Measurements from ENCODE around the gene PTPRN2.

PTPRN2 gene

GRCh38 chr7:158316466-158317031 is 271.1 kb downstream of the PTPRN2 start:
- Histone ChIP-seq H3K4me3 (no peak overlapping the region), H3K27ac (no peak overlapping the region)
- no peak for DNase-seq (ENCODE audit: low spot score)
- TF ChIP-seq, protein P1, sequence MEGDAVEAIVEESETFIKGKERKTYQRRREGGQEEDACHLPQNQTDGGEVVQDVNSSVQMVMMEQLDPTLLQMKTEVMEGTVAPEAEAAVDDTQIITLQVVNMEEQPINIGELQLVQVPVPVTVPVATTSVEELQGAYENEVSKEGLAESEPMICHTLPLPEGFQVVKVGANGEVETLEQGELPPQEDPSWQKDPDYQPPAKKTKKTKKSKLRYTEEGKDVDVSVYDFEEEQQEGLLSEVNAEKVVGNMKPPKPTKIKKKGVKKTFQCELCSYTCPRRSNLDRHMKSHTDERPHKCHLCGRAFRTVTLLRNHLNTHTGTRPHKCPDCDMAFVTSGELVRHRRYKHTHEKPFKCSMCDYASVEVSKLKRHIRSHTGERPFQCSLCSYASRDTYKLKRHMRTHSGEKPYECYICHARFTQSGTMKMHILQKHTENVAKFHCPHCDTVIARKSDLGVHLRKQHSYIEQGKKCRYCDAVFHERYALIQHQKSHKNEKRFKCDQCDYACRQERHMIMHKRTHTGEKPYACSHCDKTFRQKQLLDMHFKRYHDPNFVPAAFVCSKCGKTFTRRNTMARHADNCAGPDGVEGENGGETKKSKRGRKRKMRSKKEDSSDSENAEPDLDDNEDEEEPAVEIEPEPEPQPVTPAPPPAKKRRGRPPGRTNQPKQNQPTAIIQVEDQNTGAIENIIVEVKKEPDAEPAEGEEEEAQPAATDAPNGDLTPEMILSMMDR (IDR thresholded peaks at IDR 0.05), result no peak

DNA sequence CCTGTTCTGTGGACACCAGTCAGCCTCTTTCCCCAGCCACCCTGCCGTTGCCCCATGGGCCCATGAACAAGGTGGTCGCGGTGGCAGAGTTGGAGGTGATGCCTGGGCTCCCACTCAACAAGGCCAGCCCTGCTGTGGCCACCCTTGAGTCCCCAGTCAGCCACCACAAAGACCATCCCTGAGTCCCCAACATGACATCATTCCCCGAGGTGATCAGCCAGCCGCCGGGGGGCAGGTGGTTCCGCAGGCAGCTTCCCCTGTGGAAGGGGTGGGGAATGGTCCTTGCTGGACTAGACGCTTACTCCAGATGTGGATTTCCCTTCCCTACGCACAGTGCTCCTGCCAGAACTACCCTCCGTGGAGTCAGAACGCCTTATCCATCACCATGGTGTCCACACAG is 271.7 kb downstream of the PTPRN2 start:
- DNase-seq (ENCODE audit: low spot score), result no peak
- no peak overlapping the region for H3K4me3 ChIP-seq
- TF ChIP-seq, protein P1 (IDR thresholded peaks at IDR 0.05), result no peak
- H3K27ac ChIP-seq, result no peak overlapping the region

GRCh38 chr7:158315326-158315725 is 272.3 kb downstream of the PTPRN2 start:
- TF ChIP-seq, protein P1 (IDR thresholded peaks at IDR 0.05), result no peak
- Histone ChIP-seq H3K27ac (no peak overlapping the region), H3K4me3 (no peak overlapping the region)
- no peak for DNase-seq (ENCODE audit: low spot score)

DNA sequence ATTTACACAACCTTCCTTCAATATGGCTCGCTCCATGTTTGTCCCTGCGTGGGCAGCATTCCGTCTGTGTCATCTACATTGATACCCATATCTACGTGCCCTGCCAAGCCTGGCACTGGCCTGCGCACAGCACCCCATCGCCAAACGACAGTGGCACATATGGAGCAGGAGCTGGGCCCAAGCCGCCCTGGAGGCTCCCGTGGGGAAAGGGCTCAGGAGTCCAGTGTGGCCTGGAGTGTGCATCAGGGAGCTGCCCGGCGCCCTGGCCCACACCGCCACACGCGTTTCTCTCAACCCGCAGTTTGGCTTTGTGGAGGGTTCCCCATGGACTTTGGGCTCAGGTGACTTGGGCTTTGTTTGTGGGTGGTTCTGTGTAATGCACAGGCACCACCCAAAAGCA is 273.2 kb downstream of the PTPRN2 start:
- DNase-seq (ENCODE audit: low spot score), result peak; percentile 29
- Histone ChIP-seq H3K27ac (no peak overlapping the region), H3K4me3 (no peak overlapping the region)
- TF ChIP-seq, protein P1 (IDR thresholded peaks at IDR 0.05), result no peak

DNA sequence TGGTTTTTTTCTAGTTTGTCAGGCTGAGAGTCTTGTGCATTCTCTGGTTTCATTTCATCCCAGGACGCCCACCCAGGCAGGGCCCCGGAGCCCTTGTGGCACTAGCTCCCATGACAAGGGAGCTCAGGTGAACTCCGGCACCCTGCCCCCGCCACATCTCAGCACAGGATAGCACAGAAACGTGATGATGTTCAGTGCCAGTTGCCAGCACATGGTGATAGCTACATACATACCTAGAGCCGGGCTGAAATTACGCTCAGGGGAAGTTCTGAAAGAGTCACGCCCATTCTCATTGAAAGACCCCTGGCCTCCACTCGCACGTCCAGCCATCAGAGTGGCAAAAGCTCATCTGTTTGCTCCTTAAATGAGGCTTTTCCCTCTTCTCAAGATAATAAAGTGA is 273.7 kb downstream of the PTPRN2 start:
- H3K4me3 ChIP-seq, result no peak overlapping the region
- TF ChIP-seq, protein P1 (IDR thresholded peaks at IDR 0.05), result no peak
- peak; percentile 28 for DNase-seq (ENCODE audit: low spot score)
- no peak overlapping the region for H3K27ac ChIP-seq

- Histone ChIP-seq H3K4me3 (no peak overlapping the region), H3K27ac (no peak overlapping the region)
- TF ChIP-seq, protein P1 (IDR thresholded peaks at IDR 0.05), result no peak
- DNase-seq (ENCODE audit: low spot score), result no peak
These were observed 274.8 kb downstream of the PTPRN2 start for GRCh38 chr7:158312789-158313188.

- peak; percentile 58 for DNase-seq (ENCODE audit: low spot score)
- Histone ChIP-seq H3K4me3 (no peak overlapping the region), H3K27ac (no peak overlapping the region)
- TF ChIP-seq, protein P1 (IDR thresholded peaks at IDR 0.05), result no peak
These were observed 275.8 kb downstream of the PTPRN2 start for GRCh38 chr7:158311791-158312190.
